HFFc6 (cell line): ENCODE results near the gene GPA33. TPM values are rescaled to one million over a fixed set of nuclear protein-coding genes. Genes with fewer than 3 reads are reported as not detected.
A peak's percentile ranks its signal among the peaks of the same experiment; 100 is the strongest.

Experiments
- DNase-seq: peaks from one replicate; pipeline ENCODE4 v3.0.0-alpha.2; 2018
- H3K27ac Mint-ChIP-seq: 2 replicates; pipeline ENCODE4 v1.8.0; 2020; ENCODE audit warnings: mild to moderate bottlenecking, mixed read lengths
- H3K27me3 Mint-ChIP-seq: 2 replicates; pipeline ENCODE4 v1.8.0; 2021; ENCODE audit warnings: mild to moderate bottlenecking, moderate library complexity, mixed read lengths; ENCODE audit not compliant: insufficient read depth
- H3K36me3 Mint-ChIP-seq: 2 replicates; pipeline ENCODE4 v1.8.0; 2021; ENCODE audit warnings: low read depth, mixed read lengths
- H3K4me1 Mint-ChIP-seq: 2 replicates; pipeline ENCODE4 v1.8.0; 2020; ENCODE audit warnings: low read depth, mixed read lengths
- H3K4me3 Mint-ChIP-seq: 2 replicates; pipeline ENCODE4 v1.8.0; 2020; ENCODE audit warnings: mild to moderate bottlenecking, moderate library complexity, mixed read lengths
- H3K9me3 Mint-ChIP-seq: 2 replicates; pipeline ENCODE4 v1.8.0; 2020; ENCODE audit warnings: mild to moderate bottlenecking, mixed read lengths
- total RNA-seq, 6 experiments: library from RNA; stranded (reverse); fragmentation: NEBNext Ultra II Directional; extraction: Animal tissue kit (Norgen Biotek cat#: 25700); gene quantifications; 2 replicates in 1 of 6; 3 replicates in 5 of 6; pipeline ENCODE4 v1.2.3, GENCODE V29; 2021
- TF ChIP-seq, protein P1 (sequence below): fragments of 200-600 bp; sonication (generic); IDR thresholded peaks from 2 replicates; pipeline ENCODE4 v1.5.0; 2021; ENCODE audit warnings: antibody characterized with exemption, mild to moderate bottlenecking

The GPA33 gene
- total RNA-seq, 6 experiments from 2014 or later = not detected

- Mint-ChIP-seq H3K4me3 (no peak overlapping the region), H3K9me3 (no peaks in the 10 kb centered on the region), H3K4me1 (peaks cover 13% of the 10 kb centered on the region), H3K27ac (no peak overlapping the region), H3K27me3 (peaks cover 21% of the 10 kb centered on the region), H3K36me3 (no peaks in the 10 kb centered on the region)
- TF ChIP-seq, protein P1, sequence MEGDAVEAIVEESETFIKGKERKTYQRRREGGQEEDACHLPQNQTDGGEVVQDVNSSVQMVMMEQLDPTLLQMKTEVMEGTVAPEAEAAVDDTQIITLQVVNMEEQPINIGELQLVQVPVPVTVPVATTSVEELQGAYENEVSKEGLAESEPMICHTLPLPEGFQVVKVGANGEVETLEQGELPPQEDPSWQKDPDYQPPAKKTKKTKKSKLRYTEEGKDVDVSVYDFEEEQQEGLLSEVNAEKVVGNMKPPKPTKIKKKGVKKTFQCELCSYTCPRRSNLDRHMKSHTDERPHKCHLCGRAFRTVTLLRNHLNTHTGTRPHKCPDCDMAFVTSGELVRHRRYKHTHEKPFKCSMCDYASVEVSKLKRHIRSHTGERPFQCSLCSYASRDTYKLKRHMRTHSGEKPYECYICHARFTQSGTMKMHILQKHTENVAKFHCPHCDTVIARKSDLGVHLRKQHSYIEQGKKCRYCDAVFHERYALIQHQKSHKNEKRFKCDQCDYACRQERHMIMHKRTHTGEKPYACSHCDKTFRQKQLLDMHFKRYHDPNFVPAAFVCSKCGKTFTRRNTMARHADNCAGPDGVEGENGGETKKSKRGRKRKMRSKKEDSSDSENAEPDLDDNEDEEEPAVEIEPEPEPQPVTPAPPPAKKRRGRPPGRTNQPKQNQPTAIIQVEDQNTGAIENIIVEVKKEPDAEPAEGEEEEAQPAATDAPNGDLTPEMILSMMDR = no peak
- DNase-seq = no peak
Measured at GRCh38 chr1:167056529-167057231, 33.5 kb downstream of the GPA33 start.

DNA sequence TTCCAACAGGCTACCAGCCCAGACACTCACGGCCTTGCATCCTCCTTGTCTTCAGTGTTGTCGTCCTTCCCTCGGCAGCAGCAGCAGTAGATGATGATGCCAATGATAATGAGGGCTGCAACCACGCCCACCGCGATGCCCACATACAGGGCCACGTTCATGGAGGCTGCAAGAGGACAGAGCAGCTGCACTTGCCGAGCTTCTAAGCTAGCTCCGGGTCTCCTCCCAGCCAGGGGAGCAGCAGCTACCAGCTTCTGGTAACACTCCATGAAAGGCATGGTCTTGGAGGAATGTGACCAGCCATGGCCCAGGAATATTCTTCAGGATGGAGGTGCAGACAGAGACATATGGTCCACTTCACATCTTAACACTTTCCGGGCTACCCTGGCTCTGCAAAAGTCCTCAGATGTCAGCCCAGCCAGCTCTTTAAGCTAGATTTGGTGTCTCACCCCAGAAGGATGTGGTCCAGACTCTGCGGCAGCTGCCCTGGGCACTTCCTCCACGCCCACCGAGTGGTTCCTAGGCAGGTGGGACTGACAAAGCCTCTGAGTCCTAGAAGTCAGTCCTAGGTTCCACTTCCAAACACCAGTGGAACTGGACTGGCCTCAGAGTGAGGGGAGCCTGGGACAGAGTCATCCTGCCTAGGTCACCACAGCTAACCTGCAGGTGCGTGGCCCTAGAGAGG is 35.1 kb downstream of the GPA33 start:
- DNase-seq = no peak
- peaks cover 13% of the 10 kb centered on the region for H3K4me1 Mint-ChIP-seq
- H3K4me3 Mint-ChIP-seq = no peak overlapping the region
- TF ChIP-seq, protein P1 = no peak
- H3K27me3 Mint-ChIP-seq = peaks cover 17% of the 10 kb centered on the region
- no peak overlapping the region for H3K27ac Mint-ChIP-seq
- no peaks in the 10 kb centered on the region for H3K36me3 Mint-ChIP-seq
- no peaks in the 10 kb centered on the region for H3K9me3 Mint-ChIP-seq

GRCh38 chr1:167054531-167054930 is 35.6 kb downstream of the GPA33 start:
- no peaks in the 10 kb centered on the region for H3K9me3 Mint-ChIP-seq

DNA sequence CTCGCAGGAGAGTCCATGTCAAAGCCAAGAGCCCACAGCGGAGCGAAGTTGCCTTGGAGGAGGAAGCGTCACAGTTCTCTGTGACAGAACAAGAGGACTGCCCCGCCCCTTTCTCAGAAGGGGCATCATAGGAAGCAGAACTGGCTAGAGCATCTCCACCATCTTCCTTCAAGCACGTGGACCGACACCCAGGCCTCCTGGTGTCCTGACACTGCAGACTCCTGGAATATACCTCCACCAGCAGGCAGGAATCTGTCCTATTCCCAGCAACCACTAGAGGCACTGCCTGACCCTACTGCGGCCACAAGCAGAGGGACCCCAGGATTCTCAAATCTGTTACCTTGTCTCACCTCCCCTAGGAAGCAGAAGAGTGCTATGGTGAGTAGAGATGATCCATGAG is 37.8 kb downstream of the GPA33 start:
- peak; percentile 13 for DNase-seq
- Mint-ChIP-seq H3K4me3 (no peak overlapping the region), H3K27ac (no peak overlapping the region), H3K36me3 (no peaks in the 10 kb centered on the region), H3K27me3 (peaks cover 15% of the 10 kb centered on the region), H3K4me1 (no peaks in the 10 kb centered on the region), H3K9me3 (no peaks in the 10 kb centered on the region)
- TF ChIP-seq, protein P1 = peak; percentile 70

More at GRCh38 chr1:167054531-167054930, 35.6 kb downstream of the GPA33 start:
- Mint-ChIP-seq H3K36me3 (no peaks in the 10 kb centered on the region), H3K27ac (no peak overlapping the region), H3K4me1 (peaks cover 11% of the 10 kb centered on the region), H3K27me3 (peaks cover 15% of the 10 kb centered on the region), H3K4me3 (no peak overlapping the region)
- TF ChIP-seq, protein P1 = no peak
- no peak for DNase-seq

DNA sequence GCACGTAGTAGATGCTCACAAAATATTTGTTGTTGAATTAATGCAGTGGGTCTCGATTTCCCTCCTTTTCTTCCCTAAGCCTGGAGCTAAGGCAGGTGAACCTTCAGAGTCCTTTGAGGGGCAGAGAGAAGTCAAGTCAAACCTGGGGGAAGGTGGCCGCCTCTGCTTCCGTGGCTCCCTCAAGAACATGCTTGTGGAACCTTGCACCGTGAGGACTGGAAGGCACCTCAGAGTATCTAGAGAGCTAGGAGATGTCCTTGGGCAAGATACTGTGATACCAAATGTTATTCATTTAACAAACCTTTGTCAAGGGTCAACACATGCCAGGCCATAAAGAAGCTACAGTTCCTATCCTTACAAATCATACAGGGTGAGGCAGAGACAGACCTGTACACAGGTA is 38.3 kb downstream of the GPA33 start:
- DNase-seq = no peak
- Mint-ChIP-seq H3K27me3 (peaks cover 15% of the 10 kb centered on the region), H3K36me3 (no peaks in the 10 kb centered on the region), H3K4me3 (no peak overlapping the region), H3K4me1 (no peaks in the 10 kb centered on the region), H3K9me3 (no peaks in the 10 kb centered on the region), H3K27ac (no peak overlapping the region)
- TF ChIP-seq, protein P1 = no peak
